Vagina (tissue), 2 donors: Measurements from ENCODE around the gene NPW. TPM values are rescaled to one million over a fixed set of nuclear protein-coding genes. Genes with fewer than 3 reads are reported as not detected.

Experiments used
- DNase-seq, 2 donors: peaks; one replicate each; pipeline ENCODE4 v3.0.0-alpha.2; 2017; ENCODE audit errors: extremely low spot score in 2 of 2
- H3K27ac ChIP-seq: fragments of 200-600 bp; sonication (generic); one replicate; pipeline ENCODE4 v1.5.1; 2019
- H3K27me3 ChIP-seq: fragments of 200-600 bp; sonication (generic); one replicate; pipeline ENCODE4 v1.5.1; 2019
- H3K36me3 ChIP-seq, 2 donors: fragments of 200-600 bp; sonication (generic); one replicate each; pipeline ENCODE4 v1.5.1; 2017 to 2019
- H3K4me1 ChIP-seq: fragments of 200-600 bp; sonication (generic); one replicate; pipeline ENCODE4 v1.5.1; 2019
- H3K4me3 ChIP-seq, 2 donors: fragments of 200-600 bp; sonication (generic); 1 replicate in 1 of 2; 2 replicates in 1 of 2; pipeline ENCODE4 v1.5.1; 2016 to 2019
- H3K9me3 ChIP-seq: fragments of 200-600 bp; sonication (generic); one replicate; pipeline ENCODE4 v1.5.1; 2019
- POLR2A ChIP-seq, 2 donors: fragments of 450-650 bp; IDR thresholded peaks; one replicate each; pipeline ENCODE4 v1.6.1; 2017; ENCODE audit warnings: antibody characterized with exemption in 2 of 2, mild to moderate bottlenecking in 2 of 2, moderate library complexity in 2 of 2
- POLR2AphosphoS5 ChIP-seq, 2 donors: sonication (generic); formaldehyde crosslinking; IDR thresholded peaks; one replicate each; pipeline ENCODE4 v1.9.0; 2017; ENCODE audit warnings: antibody characterized with exemption in 2 of 2, mild to moderate bottlenecking in 2 of 2, low read depth in 1 of 2; ENCODE audit not compliant: insufficient read depth in 1 of 2
- intact Hi-C: fragments of 100-400 bp; cut with DNase I; formaldehyde crosslinking; loops from one replicate; pipeline ENCODE4 v1.15.1; 2023
- total RNA-seq: library from RNA; depleted of rRNA; stranded (reverse); fragments of >200 nt; gene quantifications from one replicate; pipeline ENCODE4 v1.2.3, GENCODE V29; 2016
- TF ChIP-seq, protein P1 (sequence below), 3 experiments: fragments of 450-650 bp in 2 of 3; fragments of 200-600 bp in 1 of 3; sonication (generic) in 1 of 3; IDR thresholded peaks; one replicate each; pipeline ENCODE4 v1.5.1; 2017 to 2019; ENCODE audit warnings: antibody characterized with exemption in 3 of 3, mild to moderate bottlenecking in 2 of 3, moderate library complexity in 2 of 3

Gene NPW
- total RNA-seq, 1 donor from 2014 or later: not detected

DNA sequence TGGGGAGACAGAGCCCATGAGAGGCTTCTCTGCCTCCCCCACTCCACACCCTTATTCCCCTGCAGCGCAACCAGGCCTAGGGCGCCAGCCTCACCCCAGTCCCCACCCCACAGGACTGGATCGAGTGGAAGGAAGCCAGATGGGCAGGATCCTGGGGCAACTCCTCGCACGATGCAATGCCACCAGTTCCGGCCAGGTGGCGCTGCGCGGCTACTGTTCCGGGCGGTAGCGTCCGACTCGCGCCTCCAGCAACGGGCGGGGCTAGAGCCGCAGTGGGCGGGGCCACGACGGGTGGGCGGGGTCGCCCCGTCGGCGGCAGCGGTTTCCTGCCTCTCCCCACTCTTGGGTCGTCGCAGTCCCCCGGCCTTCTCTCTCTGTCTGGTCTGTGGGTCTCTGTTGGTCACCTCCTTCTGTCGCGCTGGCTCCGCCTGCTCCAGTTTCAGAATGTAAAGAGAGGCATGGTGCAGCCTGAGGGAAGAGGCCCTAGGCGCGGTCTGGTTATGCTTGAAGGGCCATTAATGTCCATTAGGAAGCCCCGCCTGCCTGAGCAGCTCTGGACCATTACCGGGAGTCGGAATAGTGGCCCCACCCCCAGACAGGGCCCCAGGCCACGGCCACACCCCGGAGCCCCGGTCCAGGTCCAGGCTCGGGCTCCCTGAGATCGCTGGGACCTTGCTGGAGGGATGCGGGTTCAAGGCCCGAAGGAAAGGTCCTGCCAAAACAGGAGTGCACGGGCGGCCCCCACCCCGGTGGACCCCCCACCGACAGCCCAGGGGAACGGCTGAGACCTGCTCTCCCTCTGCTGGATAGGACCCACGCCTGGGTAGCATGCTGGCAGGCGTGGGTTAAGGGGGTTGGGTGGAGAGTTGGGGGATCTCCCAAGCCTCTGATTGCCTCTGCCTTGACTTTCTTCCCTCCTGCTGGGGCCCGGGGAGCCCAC is 3.8 kb downstream of the NPW start:
- no peaks in the 10 kb centered on the region for H3K36me3 ChIP-seq
- peak overlapping the region; percentile 24 to 42 for H3K4me3 ChIP-seq
- no peaks in the 10 kb centered on the region for H3K9me3 ChIP-seq
- TF ChIP-seq POLR2A (IDR thresholded peaks at IDR 0.05) (no peak), POLR2AphosphoS5 (IDR thresholded peaks at IDR 0.05; ENCODE audit: insufficient read depth in 1 of 2, low read depth in 1 of 2) (peak; percentile 73 to 78)
- TF ChIP-seq, protein P1, sequence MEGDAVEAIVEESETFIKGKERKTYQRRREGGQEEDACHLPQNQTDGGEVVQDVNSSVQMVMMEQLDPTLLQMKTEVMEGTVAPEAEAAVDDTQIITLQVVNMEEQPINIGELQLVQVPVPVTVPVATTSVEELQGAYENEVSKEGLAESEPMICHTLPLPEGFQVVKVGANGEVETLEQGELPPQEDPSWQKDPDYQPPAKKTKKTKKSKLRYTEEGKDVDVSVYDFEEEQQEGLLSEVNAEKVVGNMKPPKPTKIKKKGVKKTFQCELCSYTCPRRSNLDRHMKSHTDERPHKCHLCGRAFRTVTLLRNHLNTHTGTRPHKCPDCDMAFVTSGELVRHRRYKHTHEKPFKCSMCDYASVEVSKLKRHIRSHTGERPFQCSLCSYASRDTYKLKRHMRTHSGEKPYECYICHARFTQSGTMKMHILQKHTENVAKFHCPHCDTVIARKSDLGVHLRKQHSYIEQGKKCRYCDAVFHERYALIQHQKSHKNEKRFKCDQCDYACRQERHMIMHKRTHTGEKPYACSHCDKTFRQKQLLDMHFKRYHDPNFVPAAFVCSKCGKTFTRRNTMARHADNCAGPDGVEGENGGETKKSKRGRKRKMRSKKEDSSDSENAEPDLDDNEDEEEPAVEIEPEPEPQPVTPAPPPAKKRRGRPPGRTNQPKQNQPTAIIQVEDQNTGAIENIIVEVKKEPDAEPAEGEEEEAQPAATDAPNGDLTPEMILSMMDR (IDR thresholded peaks at IDR 0.05): peak; percentile 92 to 98 (median 98)
- DNase-seq: no peak
- H3K27me3 ChIP-seq: peaks cover 11% of the 10 kb centered on the region
- peaks cover 63% of the 10 kb centered on the region for H3K4me1 ChIP-seq
- intact Hi-C loops: loop anchor here (5.0 kb wide), 1 partner anchor 119 kb away; no protein-coding TSS in a partner anchor
- peak overlapping the region; percentile 73 for H3K27ac ChIP-seq

GRCh38 chr16:2024032-2024420 is 4.4 kb downstream of the NPW start:
- no peak for DNase-seq
- H3K4me1 ChIP-seq: peaks cover 70% of the 10 kb centered on the region
- peak overlapping the region; percentile 73 for H3K27ac ChIP-seq
- H3K9me3 ChIP-seq: no peaks in the 10 kb centered on the region
- TF ChIP-seq, protein P1 (IDR thresholded peaks at IDR 0.05): no peak
- no peak for TF ChIP-seq POLR2A (IDR thresholded peaks at IDR 0.05)
- no peak for TF ChIP-seq POLR2AphosphoS5 (IDR thresholded peaks at IDR 0.05; ENCODE audit: insufficient read depth in 1 of 2, low read depth in 1 of 2)
- H3K36me3 ChIP-seq: no peaks in the 10 kb centered on the region
- intact Hi-C loops: loop anchor here (5.0 kb wide), 1 partner anchor 118 kb away; no protein-coding TSS in a partner anchor
- H3K27me3 ChIP-seq: peaks cover 11% of the 10 kb centered on the region
- peak overlapping the region in 1 of 2 donors; percentile 24 for H3K4me3 ChIP-seq

GRCh38 chr16:2025251-2025650 is 5.7 kb downstream of the NPW start:
- intact Hi-C loops: no loop called here
- Histone ChIP-seq H3K36me3 (no peaks in the 10 kb centered on the region), H3K27ac (no peak overlapping the region), H3K4me1 (peaks cover 71% of the 10 kb centered on the region), H3K9me3 (no peaks in the 10 kb centered on the region), H3K4me3 (no peak overlapping the region), H3K27me3 (peaks cover 2% of the 10 kb centered on the region)
- DNase-seq: no peak
- TF ChIP-seq, protein P1 (IDR thresholded peaks at IDR 0.05): no peak
- TF ChIP-seq POLR2A (IDR thresholded peaks at IDR 0.05) (no peak), POLR2AphosphoS5 (IDR thresholded peaks at IDR 0.05; ENCODE audit: insufficient read depth in 1 of 2, low read depth in 1 of 2) (no peak)

GRCh38 chr16:2025878-2026460 is 6.4 kb downstream of the NPW start:
- TF ChIP-seq POLR2A (IDR thresholded peaks at IDR 0.05) (no peak), POLR2AphosphoS5 (IDR thresholded peaks at IDR 0.05; ENCODE audit: insufficient read depth in 1 of 2, low read depth in 1 of 2) (no peak)
- TF ChIP-seq, protein P1 (IDR thresholded peaks at IDR 0.05): no peak
- intact Hi-C loops: no loop called here
- H3K36me3 ChIP-seq: no peaks in the 10 kb centered on the region
- H3K27ac ChIP-seq: peak overlapping the region; percentile 81
- no peak for DNase-seq
- no peaks in the 10 kb centered on the region for H3K27me3 ChIP-seq
- H3K4me1 ChIP-seq: peaks cover 72% of the 10 kb centered on the region
- H3K4me3 ChIP-seq: peak overlapping the region; percentile 67 to 81
- H3K9me3 ChIP-seq: no peaks in the 10 kb centered on the region
